ENCODE measurements around the gene ZNF697.

Gene ZNF697

GRCh38 chr1:119633575-119633974 is 14.5 kb downstream of the ZNF697 start:
- Histone ChIP-seq H3K36me3 (ENCODE audit: control insufficient read depth in 1 of 2, insufficient read depth in 2 of 2, low read length in 2 of 2) (no peaks in the 10 kb centered on the region), H3K27me3 (ENCODE audit: control insufficient read depth in 1 of 2, insufficient read depth in 2 of 2, low read length in 2 of 2) (no peaks in the 10 kb centered on the region), H3K4me3 (ENCODE audit: low read depth in 1 of 2, low read length in 2 of 2) (no peak overlapping the region), H3K27ac (ENCODE audit: low read depth, low read length) (no peak overlapping the region), H3K4me1 (ENCODE audit: control insufficient read depth in 1 of 2, insufficient read depth in 2 of 2, low read length in 2 of 2) (peaks cover 26 to 46% of the 10 kb centered on the region in 2 donors), H3K9ac (ENCODE audit: low read depth in 1 of 2, low read length in 2 of 2) (no peak overlapping the region), H3K9me3 (ENCODE audit: control insufficient read depth in 1 of 2, low read length in 2 of 2) (no peaks in the 10 kb centered on the region)

GRCh38 chr1:119632841-119633240 is 15.2 kb downstream of the ZNF697 start:
- H3K27ac ChIP-seq (ENCODE audit: low read depth, low read length), result no peak overlapping the region
- H3K9ac ChIP-seq (ENCODE audit: low read depth in 1 of 2, low read length in 2 of 2), result no peak overlapping the region
- H3K27me3 ChIP-seq (ENCODE audit: control insufficient read depth in 1 of 2, insufficient read depth in 2 of 2, low read length in 2 of 2), result no peaks in the 10 kb centered on the region
- no peaks in the 10 kb centered on the region for H3K9me3 ChIP-seq (ENCODE audit: control insufficient read depth in 1 of 2, low read length in 2 of 2)
- H3K36me3 ChIP-seq (ENCODE audit: control insufficient read depth in 1 of 2, insufficient read depth in 2 of 2, low read length in 2 of 2), result no peaks in the 10 kb centered on the region
- H3K4me1 ChIP-seq (ENCODE audit: control insufficient read depth in 1 of 2, insufficient read depth in 2 of 2, low read length in 2 of 2), result peaks cover 26 to 46% of the 10 kb centered on the region in 2 donors
- H3K4me3 ChIP-seq (ENCODE audit: low read depth in 1 of 2, low read length in 2 of 2), result no peak overlapping the region

GRCh38 chr1:119632103-119632490 is 16.0 kb downstream of the ZNF697 start:
- H3K9ac ChIP-seq (ENCODE audit: low read depth in 1 of 2, low read length in 2 of 2), result no peak overlapping the region
- H3K4me3 ChIP-seq (ENCODE audit: low read depth in 1 of 2, low read length in 2 of 2), result peak overlapping the region in 1 of 2 donors; percentile 64
- H3K4me1 ChIP-seq (ENCODE audit: control insufficient read depth in 1 of 2, insufficient read depth in 2 of 2, low read length in 2 of 2), result peaks cover 23 to 44% of the 10 kb centered on the region in 2 donors
- H3K27me3 ChIP-seq (ENCODE audit: control insufficient read depth in 1 of 2, insufficient read depth in 2 of 2, low read length in 2 of 2), result no peaks in the 10 kb centered on the region
- H3K9me3 ChIP-seq (ENCODE audit: control insufficient read depth in 1 of 2, low read length in 2 of 2), result no peaks in the 10 kb centered on the region
- H3K27ac ChIP-seq (ENCODE audit: low read depth, low read length), result no peak overlapping the region
- H3K36me3 ChIP-seq (ENCODE audit: control insufficient read depth in 1 of 2, insufficient read depth in 2 of 2, low read length in 2 of 2), result no peaks in the 10 kb centered on the region

- H3K4me3 ChIP-seq (ENCODE audit: low read depth in 1 of 2, low read length in 2 of 2), result peak overlapping the region; percentile 62 to 64
- H3K27ac ChIP-seq (ENCODE audit: low read depth, low read length), result peak overlapping the region; percentile 37
- H3K36me3 ChIP-seq (ENCODE audit: control insufficient read depth in 1 of 2, insufficient read depth in 2 of 2, low read length in 2 of 2), result no peaks in the 10 kb centered on the region
- no peaks in the 10 kb centered on the region for H3K9me3 ChIP-seq (ENCODE audit: control insufficient read depth in 1 of 2, low read length in 2 of 2)
- H3K4me1 ChIP-seq (ENCODE audit: control insufficient read depth in 1 of 2, insufficient read depth in 2 of 2, low read length in 2 of 2), result peaks cover 18 to 38% of the 10 kb centered on the region in 2 donors
- peak overlapping the region in 1 of 2 donors; percentile 53 for H3K9ac ChIP-seq (ENCODE audit: low read depth in 1 of 2, low read length in 2 of 2)
- no peaks in the 10 kb centered on the region for H3K27me3 ChIP-seq (ENCODE audit: control insufficient read depth in 1 of 2, insufficient read depth in 2 of 2, low read length in 2 of 2)
These were observed 16.5 kb downstream of the ZNF697 start for GRCh38 chr1:119631433-119632102.

GRCh38 chr1:119631086-119631432 is 17.0 kb downstream of the ZNF697 start:
- peak overlapping the region; percentile 28 for H3K27ac ChIP-seq (ENCODE audit: low read depth, low read length)

GRCh38 chr1:119626841-119627240 is 21.2 kb downstream of the ZNF697 start:
- Histone ChIP-seq H3K27me3 (ENCODE audit: control insufficient read depth in 1 of 2, insufficient read depth in 2 of 2, low read length in 2 of 2) (no peaks in the 10 kb centered on the region), H3K36me3 (ENCODE audit: control insufficient read depth in 1 of 2, insufficient read depth in 2 of 2, low read length in 2 of 2) (peaks cover 0 to 19% of the 10 kb centered on the region in 2 donors), H3K9me3 (ENCODE audit: control insufficient read depth in 1 of 2, low read length in 2 of 2) (no peaks in the 10 kb centered on the region), H3K27ac (ENCODE audit: low read depth, low read length) (no peak overlapping the region), H3K9ac (ENCODE audit: low read depth in 1 of 2, low read length in 2 of 2) (no peak overlapping the region), H3K4me3 (ENCODE audit: low read depth in 1 of 2, low read length in 2 of 2) (no peak overlapping the region), H3K4me1 (ENCODE audit: control insufficient read depth in 1 of 2, insufficient read depth in 2 of 2, low read length in 2 of 2) (peaks cover 12 to 18% of the 10 kb centered on the region in 2 donors)

More at GRCh38 chr1:119631086-119631432, 17.0 kb downstream of the ZNF697 start:
- H3K9ac ChIP-seq (ENCODE audit: low read depth in 1 of 2, low read length in 2 of 2), result peak overlapping the region in 1 of 2 donors; percentile 53
- peak overlapping the region; percentile 62 to 64 for H3K4me3 ChIP-seq (ENCODE audit: low read depth in 1 of 2, low read length in 2 of 2)
- no peaks in the 10 kb centered on the region for H3K36me3 ChIP-seq (ENCODE audit: control insufficient read depth in 1 of 2, insufficient read depth in 2 of 2, low read length in 2 of 2)
- H3K4me1 ChIP-seq (ENCODE audit: control insufficient read depth in 1 of 2, insufficient read depth in 2 of 2, low read length in 2 of 2), result peaks cover 15 to 33% of the 10 kb centered on the region in 2 donors
- no peaks in the 10 kb centered on the region for H3K9me3 ChIP-seq (ENCODE audit: control insufficient read depth in 1 of 2, low read length in 2 of 2)
- no peaks in the 10 kb centered on the region for H3K27me3 ChIP-seq (ENCODE audit: control insufficient read depth in 1 of 2, insufficient read depth in 2 of 2, low read length in 2 of 2)

- Histone ChIP-seq H3K4me1 (ENCODE audit: control insufficient read depth in 1 of 2, insufficient read depth in 2 of 2, low read length in 2 of 2) (peaks cover 7 to 18% of the 10 kb centered on the region in 2 donors), H3K4me3 (ENCODE audit: low read depth in 1 of 2, low read length in 2 of 2) (no peak overlapping the region), H3K9me3 (ENCODE audit: control insufficient read depth in 1 of 2, low read length in 2 of 2) (no peaks in the 10 kb centered on the region), H3K36me3 (ENCODE audit: control insufficient read depth in 1 of 2, insufficient read depth in 2 of 2, low read length in 2 of 2) (peaks cover 0 to 19% of the 10 kb centered on the region in 2 donors), H3K27ac (ENCODE audit: low read depth, low read length) (no peak overlapping the region), H3K9ac (ENCODE audit: low read depth in 1 of 2, low read length in 2 of 2) (no peak overlapping the region), H3K27me3 (ENCODE audit: control insufficient read depth in 1 of 2, insufficient read depth in 2 of 2, low read length in 2 of 2) (no peaks in the 10 kb centered on the region)
These were observed 22.0 kb downstream of the ZNF697 start for GRCh38 chr1:119626011-119626545.

GRCh38 chr1:119623678-119624077 is 24.4 kb downstream of the ZNF697 start:
- no peak overlapping the region for H3K9ac ChIP-seq (ENCODE audit: low read depth in 1 of 2, low read length in 2 of 2)
- H3K27me3 ChIP-seq (ENCODE audit: control insufficient read depth in 1 of 2, insufficient read depth in 2 of 2, low read length in 2 of 2), result no peaks in the 10 kb centered on the region
- H3K4me3 ChIP-seq (ENCODE audit: low read depth in 1 of 2, low read length in 2 of 2), result no peak overlapping the region
- H3K36me3 ChIP-seq (ENCODE audit: control insufficient read depth in 1 of 2, insufficient read depth in 2 of 2, low read length in 2 of 2), result peaks cover 0 to 19% of the 10 kb centered on the region in 2 donors
- H3K9me3 ChIP-seq (ENCODE audit: control insufficient read depth in 1 of 2, low read length in 2 of 2), result no peaks in the 10 kb centered on the region
- H3K4me1 ChIP-seq (ENCODE audit: control insufficient read depth in 1 of 2, insufficient read depth in 2 of 2, low read length in 2 of 2), result peaks cover 4 to 5% of the 10 kb centered on the region in 2 donors
- H3K27ac ChIP-seq (ENCODE audit: low read depth, low read length), result no peak overlapping the region

- H3K9ac ChIP-seq (ENCODE audit: low read depth in 1 of 2, low read length in 2 of 2), result no peak overlapping the region
- no peak overlapping the region for H3K27ac ChIP-seq (ENCODE audit: low read depth, low read length)
- no peak overlapping the region for H3K4me3 ChIP-seq (ENCODE audit: low read depth in 1 of 2, low read length in 2 of 2)
- peaks cover 0 to 19% of the 10 kb centered on the region in 2 donors for H3K36me3 ChIP-seq (ENCODE audit: control insufficient read depth in 1 of 2, insufficient read depth in 2 of 2, low read length in 2 of 2)
- H3K4me1 ChIP-seq (ENCODE audit: control insufficient read depth in 1 of 2, insufficient read depth in 2 of 2, low read length in 2 of 2), result peaks cover 5 to 8% of the 10 kb centered on the region in 2 donors
- H3K27me3 ChIP-seq (ENCODE audit: control insufficient read depth in 1 of 2, insufficient read depth in 2 of 2, low read length in 2 of 2), result no peaks in the 10 kb centered on the region
- no peaks in the 10 kb centered on the region for H3K9me3 ChIP-seq (ENCODE audit: control insufficient read depth in 1 of 2, low read length in 2 of 2)
These were observed 24.9 kb downstream of the ZNF697 start for GRCh38 chr1:119623193-119623515.

- Histone ChIP-seq H3K9ac (ENCODE audit: low read depth in 1 of 2, low read length in 2 of 2) (no peak overlapping the region), H3K4me1 (ENCODE audit: control insufficient read depth in 1 of 2, insufficient read depth in 2 of 2, low read length in 2 of 2) (peaks cover 5 to 10% of the 10 kb centered on the region in 2 donors), H3K4me3 (ENCODE audit: low read depth in 1 of 2, low read length in 2 of 2) (no peak overlapping the region), H3K9me3 (ENCODE audit: control insufficient read depth in 1 of 2, low read length in 2 of 2) (no peaks in the 10 kb centered on the region), H3K27me3 (ENCODE audit: control insufficient read depth in 1 of 2, insufficient read depth in 2 of 2, low read length in 2 of 2) (no peaks in the 10 kb centered on the region), H3K27ac (ENCODE audit: low read depth, low read length) (no peak overlapping the region), H3K36me3 (ENCODE audit: control insufficient read depth in 1 of 2, insufficient read depth in 2 of 2, low read length in 2 of 2) (peaks cover 0 to 19% of the 10 kb centered on the region in 2 donors)
These were observed 25.5 kb downstream of the ZNF697 start for GRCh38 chr1:119622311-119623192.
